ENCODE data around the gene RGS4. TPM values are rescaled to one million over a fixed set of nuclear protein-coding genes. Genes with fewer than 3 reads are reported as not detected.

RGS4 gene
- total RNA-seq (26.0 TPM), polyA plus RNA-seq (4.0 TPM)

GRCh38 chr1:163069142-163069541 lies at the start of gene RGS4:
Gene RGS4 (plus strand): TSS chr1:163069361. CDS start chr1:163069485, 124 bp downstream.
- Histone ChIP-seq H3K36me3 (ENCODE audit: insufficient read depth) (no peaks in the 10 kb centered on the region), H3K27ac (ENCODE audit: low read depth) (no peak within 1 kb of the TSS), H3K4me1 (ENCODE audit: insufficient read depth) (no peaks in the 10 kb centered on the region), H3K4me3 (ENCODE audit: low read depth, low read length) (peak within 1 kb of the TSS; percentile 30)
- under 1% methylated on average over 13 of the region's 13 CpGs for WGBS
- DNase-seq (ENCODE audit: extremely low spot score) = peak; percentile 76

GRCh38 chr1:163022129-163022528 lies 47.0 kb upstream of the RGS4 start:
- H3K36me3 ChIP-seq (ENCODE audit: insufficient read depth) = no peaks in the 10 kb centered on the region
- no peak overlapping the region for H3K4me3 ChIP-seq (ENCODE audit: low read depth, low read length)
- no peak for DNase-seq (ENCODE audit: extremely low spot score)
- H3K4me1 ChIP-seq (ENCODE audit: insufficient read depth) = no peaks in the 10 kb centered on the region
- no peak overlapping the region for H3K27ac ChIP-seq (ENCODE audit: low read depth)

- Histone ChIP-seq H3K4me1 (ENCODE audit: insufficient read depth) (no peaks in the 10 kb centered on the region), H3K36me3 (ENCODE audit: insufficient read depth) (no peaks in the 10 kb centered on the region), H3K4me3 (ENCODE audit: low read depth, low read length) (no peak overlapping the region), H3K27ac (ENCODE audit: low read depth) (no peak overlapping the region)
- DNase-seq (ENCODE audit: extremely low spot score) = no peak
Measured at GRCh38 chr1:163027610-163028009, 41.6 kb upstream of the RGS4 start.

GRCh38 chr1:163029901-163030300 lies 39.3 kb upstream of the RGS4 start:
- no peak for DNase-seq (ENCODE audit: extremely low spot score)
- H3K4me1 ChIP-seq (ENCODE audit: insufficient read depth) = no peaks in the 10 kb centered on the region
- H3K36me3 ChIP-seq (ENCODE audit: insufficient read depth) = no peaks in the 10 kb centered on the region
- 80% methylated on average over 5 of the region's 5 CpGs for WGBS
- H3K4me3 ChIP-seq (ENCODE audit: low read depth, low read length) = no peak overlapping the region
- no peak overlapping the region for H3K27ac ChIP-seq (ENCODE audit: low read depth)

DNA sequence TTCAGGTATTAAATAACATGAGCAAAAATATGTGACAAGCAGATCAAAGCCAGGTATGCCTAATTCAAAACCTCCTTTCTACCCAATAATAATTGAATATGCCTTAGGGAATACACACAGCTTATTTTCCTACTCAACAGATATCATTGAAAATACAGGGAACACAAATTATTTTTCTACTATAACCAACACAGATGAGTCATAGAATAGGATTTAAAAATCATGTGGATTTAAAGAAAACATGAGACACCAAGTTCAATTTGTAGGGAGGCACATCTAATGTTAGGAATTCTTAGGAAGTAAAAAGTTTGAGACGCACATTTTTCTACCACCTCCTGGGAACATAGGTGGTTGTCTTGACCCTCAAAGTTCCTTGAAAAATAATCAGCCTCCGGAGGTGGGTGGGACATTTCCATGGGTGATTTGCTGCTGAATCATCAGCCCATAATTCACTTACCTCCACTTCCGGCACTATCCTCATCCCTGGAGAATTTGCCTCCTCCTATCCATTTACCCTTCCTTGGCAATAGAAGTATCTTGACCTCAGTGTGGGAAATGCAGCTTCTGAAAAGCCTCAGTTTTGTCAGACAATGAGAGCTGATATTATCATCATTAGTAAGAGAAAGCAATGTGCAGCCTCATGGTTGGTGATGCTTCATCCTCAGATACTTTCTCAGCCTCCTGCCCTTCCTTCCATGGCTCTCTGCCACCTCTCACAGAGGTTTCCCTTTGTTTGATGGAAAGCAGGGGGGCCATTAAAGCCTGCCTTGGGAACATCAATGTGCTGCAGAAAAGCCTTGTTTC lies 33.5 kb upstream of the RGS4 start:
- Histone ChIP-seq H3K4me1 (ENCODE audit: insufficient read depth) (no peaks in the 10 kb centered on the region), H3K27ac (ENCODE audit: low read depth) (no peak overlapping the region), H3K4me3 (ENCODE audit: low read depth, low read length) (no peak overlapping the region), H3K36me3 (ENCODE audit: insufficient read depth) (no peaks in the 10 kb centered on the region)
- WGBS = 62% methylated on average over 3 of the region's 3 CpGs
- no peak for DNase-seq (ENCODE audit: extremely low spot score)

DNA sequence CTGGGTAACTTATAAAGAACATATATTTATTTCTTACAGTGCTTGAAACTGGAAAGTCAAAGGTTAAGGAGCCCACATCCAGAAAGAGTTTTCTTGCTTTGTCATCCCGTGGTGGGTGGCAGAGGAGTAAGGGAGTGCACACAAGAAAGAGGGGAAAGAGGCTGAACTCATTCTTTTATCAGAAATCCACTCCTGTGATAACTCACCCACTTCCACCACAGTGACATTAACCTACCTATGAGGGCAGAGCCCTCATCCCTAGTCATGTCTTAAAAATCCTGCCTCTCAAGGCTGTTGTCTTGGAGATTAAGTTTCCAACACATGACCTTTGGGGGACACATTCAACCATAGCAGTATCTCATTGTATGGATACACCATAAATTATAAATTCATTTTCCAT lies 32.5 kb upstream of the RGS4 start:
- Histone ChIP-seq H3K36me3 (ENCODE audit: insufficient read depth) (no peaks in the 10 kb centered on the region), H3K4me1 (ENCODE audit: insufficient read depth) (no peaks in the 10 kb centered on the region), H3K27ac (ENCODE audit: low read depth) (no peak overlapping the region), H3K4me3 (ENCODE audit: low read depth, low read length) (no peak overlapping the region)
- WGBS = 56% methylated on average over 1 of the region's 1 CpG
- DNase-seq (ENCODE audit: extremely low spot score) = no peak

- H3K36me3 ChIP-seq (ENCODE audit: insufficient read depth) = no peaks in the 10 kb centered on the region
- no peaks in the 10 kb centered on the region for H3K4me1 ChIP-seq (ENCODE audit: insufficient read depth)
- DNase-seq (ENCODE audit: extremely low spot score) = no peak
- H3K4me3 ChIP-seq (ENCODE audit: low read depth, low read length) = no peak overlapping the region
- WGBS = 86% methylated on average over 2 of the region's 2 CpGs
- no peak overlapping the region for H3K27ac ChIP-seq (ENCODE audit: low read depth)
Measured at GRCh38 chr1:163038928-163039706, 30.0 kb upstream of the RGS4 start.

DNA sequence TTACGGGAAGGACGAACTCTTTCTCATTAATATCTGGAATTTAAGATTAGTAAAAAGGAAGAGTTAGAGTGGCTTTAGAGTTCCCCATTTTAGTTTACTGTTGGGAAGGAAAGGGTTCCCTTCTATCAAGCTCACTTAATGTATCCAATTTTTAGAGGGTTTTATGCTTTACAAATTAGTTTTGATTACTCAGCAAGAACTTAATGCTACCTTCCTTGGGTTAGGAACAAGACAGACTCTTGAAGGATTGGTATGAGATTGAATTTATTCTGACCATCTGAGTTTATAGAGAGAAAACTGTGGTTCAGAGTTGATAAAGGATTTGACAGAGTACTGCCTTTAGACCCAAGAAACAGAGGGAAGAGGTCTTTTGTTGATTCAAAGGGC lies 29.5 kb upstream of the RGS4 start:
- 95% methylated on average over 2 of the region's 2 CpGs for WGBS
- Histone ChIP-seq H3K27ac (ENCODE audit: low read depth) (no peak overlapping the region), H3K4me3 (ENCODE audit: low read depth, low read length) (no peak overlapping the region), H3K36me3 (ENCODE audit: insufficient read depth) (no peaks in the 10 kb centered on the region), H3K4me1 (ENCODE audit: insufficient read depth) (no peaks in the 10 kb centered on the region)
- DNase-seq (ENCODE audit: extremely low spot score) = no peak

- no peak overlapping the region for H3K4me3 ChIP-seq (ENCODE audit: low read depth, low read length)
- no peak for DNase-seq (ENCODE audit: extremely low spot score)
- H3K4me1 ChIP-seq (ENCODE audit: insufficient read depth) = no peaks in the 10 kb centered on the region
- 16% methylated on average over 1 of the region's 1 CpG for WGBS
- H3K36me3 ChIP-seq (ENCODE audit: insufficient read depth) = no peaks in the 10 kb centered on the region
- H3K27ac ChIP-seq (ENCODE audit: low read depth) = no peak overlapping the region
Measured at GRCh38 chr1:163046071-163046470, 23.1 kb upstream of the RGS4 start.

DNA sequence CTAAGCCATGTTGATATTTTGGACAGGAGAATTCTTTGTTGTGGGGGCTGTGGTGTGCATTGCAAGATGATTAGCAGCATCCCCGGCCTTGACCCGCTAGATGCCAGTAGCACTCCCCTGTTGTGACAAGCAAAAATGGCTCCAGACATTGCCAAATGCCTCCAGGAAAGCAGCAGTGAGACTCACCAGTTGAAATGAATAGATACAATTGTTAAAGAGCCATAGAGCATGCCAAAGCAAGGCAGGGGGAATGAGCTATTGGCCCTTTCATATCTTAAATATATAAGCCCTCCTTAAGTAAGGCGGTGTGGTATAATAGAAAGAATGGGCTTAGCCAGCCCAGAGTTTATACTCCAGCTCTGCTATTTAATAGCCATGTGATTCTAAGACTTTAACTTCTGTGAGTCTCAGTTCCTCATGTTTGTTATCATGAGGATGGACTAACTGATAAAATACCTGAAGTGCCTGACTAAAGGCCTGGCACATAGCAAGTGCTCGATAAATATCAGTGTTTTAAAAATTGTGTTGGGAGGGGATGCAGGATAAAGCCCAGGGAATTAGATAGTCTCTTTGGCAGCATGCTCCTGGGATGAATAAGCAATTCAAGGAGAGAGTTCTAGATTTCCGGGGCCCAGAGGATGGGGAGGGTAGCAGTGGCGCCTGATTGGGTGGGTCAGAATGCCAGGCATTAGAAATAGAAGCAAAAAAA lies 21.1 kb upstream of the RGS4 start:
- no peak overlapping the region for H3K27ac ChIP-seq (ENCODE audit: low read depth)
- WGBS = 79% methylated on average over 6 of the region's 6 CpGs
- no peaks in the 10 kb centered on the region for H3K36me3 ChIP-seq (ENCODE audit: insufficient read depth)
- H3K4me3 ChIP-seq (ENCODE audit: low read depth, low read length) = no peak overlapping the region
- no peak for DNase-seq (ENCODE audit: extremely low spot score)
- no peaks in the 10 kb centered on the region for H3K4me1 ChIP-seq (ENCODE audit: insufficient read depth)

GRCh38 chr1:163048869-163049268 lies 20.3 kb upstream of the RGS4 start:
- WGBS = 65% methylated on average over 5 of the region's 5 CpGs
- no peak for DNase-seq (ENCODE audit: extremely low spot score)
- H3K36me3 ChIP-seq (ENCODE audit: insufficient read depth) = no peaks in the 10 kb centered on the region
- H3K4me3 ChIP-seq (ENCODE audit: low read depth, low read length) = no peak overlapping the region
- no peak overlapping the region for H3K27ac ChIP-seq (ENCODE audit: low read depth)
- no peaks in the 10 kb centered on the region for H3K4me1 ChIP-seq (ENCODE audit: insufficient read depth)

- 87% methylated on average over 6 of the region's 6 CpGs for WGBS
- H3K4me3 ChIP-seq (ENCODE audit: low read depth, low read length) = no peak overlapping the region
- no peak for DNase-seq (ENCODE audit: extremely low spot score)
Measured at GRCh38 chr1:163049296-163049695, 19.9 kb upstream of the RGS4 start.

GRCh38 chr1:163050496-163050895 lies 18.7 kb upstream of the RGS4 start:
- Histone ChIP-seq H3K4me3 (ENCODE audit: low read depth, low read length) (no peak overlapping the region), H3K36me3 (ENCODE audit: insufficient read depth) (no peaks in the 10 kb centered on the region), H3K4me1 (ENCODE audit: insufficient read depth) (no peaks in the 10 kb centered on the region), H3K27ac (ENCODE audit: low read depth) (no peak overlapping the region)
- DNase-seq (ENCODE audit: extremely low spot score) = no peak

More at GRCh38 chr1:163049296-163049695, 19.9 kb upstream of the RGS4 start:
- Histone ChIP-seq H3K36me3 (ENCODE audit: insufficient read depth) (no peaks in the 10 kb centered on the region), H3K4me1 (ENCODE audit: insufficient read depth) (no peaks in the 10 kb centered on the region), H3K27ac (ENCODE audit: low read depth) (no peak overlapping the region)

GRCh38 chr1:163054181-163054591 lies 15.0 kb upstream of the RGS4 start:
- DNase-seq (ENCODE audit: extremely low spot score) = no peak
- WGBS = 44% methylated on average over 2 of the region's 2 CpGs

More at GRCh38 chr1:163054181-163054591, 15.0 kb upstream of the RGS4 start:
- no peak overlapping the region for H3K4me3 ChIP-seq (ENCODE audit: low read depth, low read length)
- H3K4me1 ChIP-seq (ENCODE audit: insufficient read depth) = no peaks in the 10 kb centered on the region
- H3K36me3 ChIP-seq (ENCODE audit: insufficient read depth) = no peaks in the 10 kb centered on the region
- H3K27ac ChIP-seq (ENCODE audit: low read depth) = no peak overlapping the region
